NCI-H526 (cell line): Measurements from ENCODE around the gene ERN1.

Experiments
- DNase-seq, 2 experiments: peaks; one replicate each; lab custom pipeline; 2025; lab: John Stamatoyannopoulos, UW

The ERN1 gene

DNA sequence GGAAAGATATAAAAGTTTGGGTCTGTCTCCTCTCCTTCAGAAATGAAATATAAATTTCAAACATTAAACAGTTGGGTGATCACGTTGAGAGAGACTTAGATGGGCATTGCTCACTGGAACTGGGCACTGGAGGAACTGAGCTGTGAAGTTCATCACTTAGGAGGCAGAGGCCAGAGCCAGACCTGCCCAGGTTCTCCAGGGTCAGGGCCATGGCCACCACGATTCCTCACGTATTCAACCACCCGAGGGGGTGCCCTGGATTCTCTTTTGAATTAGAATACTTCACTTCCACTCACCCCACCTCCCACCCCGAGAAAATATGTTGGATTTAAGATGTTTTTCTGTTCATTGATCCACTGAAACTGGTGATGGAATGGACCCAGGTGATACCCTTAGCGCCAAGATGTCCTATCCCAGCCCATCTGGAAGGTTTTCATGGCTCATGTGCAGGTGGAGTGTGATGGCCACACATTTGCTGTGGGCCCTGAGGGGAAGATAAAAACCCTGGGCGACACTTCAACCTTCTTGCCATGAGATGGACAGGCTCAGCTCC lies 125.7 kb downstream of the ERN1 start:
- DNase-seq = no peak

- DNase-seq = no peak
Measured at GRCh38 chr17:64003526-64004121, 126.3 kb downstream of the ERN1 start.

- no peak for DNase-seq
Measured at GRCh38 chr17:64002658-64003525, 127.1 kb downstream of the ERN1 start.

- DNase-seq = no peak
Measured at GRCh38 chr17:64001763-64002529, 128.0 kb downstream of the ERN1 start.

- DNase-seq = no peak
Measured at GRCh38 chr17:64001091-64001579, 128.8 kb downstream of the ERN1 start.

GRCh38 chr17:63999680-64000531 lies 130.0 kb downstream of the ERN1 start:
- DNase-seq = no peak

DNA sequence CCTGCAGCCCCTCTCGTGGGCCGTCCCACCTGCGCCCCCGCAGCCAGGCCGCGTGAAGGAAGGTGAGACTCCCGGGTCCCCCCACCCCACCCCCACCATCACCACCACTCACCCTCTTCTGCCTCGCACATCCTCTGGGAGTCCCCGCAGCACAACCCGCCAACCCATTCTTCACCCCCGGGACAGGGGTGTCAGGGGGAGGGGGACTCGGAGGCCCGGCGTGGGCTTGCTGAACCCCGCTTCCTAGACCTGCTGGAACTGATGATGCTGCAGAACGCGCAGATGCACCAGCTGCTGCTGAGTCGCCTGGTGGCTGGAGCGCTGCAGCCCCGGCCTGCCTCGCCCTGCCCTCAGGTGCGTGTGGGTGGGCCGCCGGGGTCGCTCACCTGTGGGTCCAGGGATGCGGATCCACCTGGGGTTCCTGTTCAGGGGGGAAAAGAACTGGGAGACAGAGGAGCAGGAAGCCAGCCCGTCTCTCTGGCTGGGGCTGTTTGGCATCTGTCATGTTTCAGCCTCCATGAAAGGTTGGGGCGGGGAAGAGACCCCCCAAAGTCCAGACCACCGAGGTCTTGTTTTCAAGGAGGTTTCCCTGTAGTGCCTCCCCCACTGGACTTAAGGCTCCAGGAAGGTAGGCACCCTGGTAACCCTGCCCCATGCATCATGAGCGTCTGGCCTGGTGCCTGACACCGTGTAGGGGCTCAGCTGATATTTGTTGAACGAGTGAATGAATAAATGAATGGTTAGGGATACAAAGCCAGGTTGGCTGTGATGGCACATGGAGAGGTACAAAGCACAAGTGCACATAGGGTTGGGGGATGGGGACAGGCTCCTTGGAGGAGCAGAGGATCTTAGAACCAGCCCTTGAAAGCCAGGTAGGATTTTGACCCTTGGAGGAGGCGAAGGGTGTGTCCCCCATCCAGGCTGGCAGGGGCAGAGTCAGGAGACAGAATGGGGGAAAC lies 130.9 kb downstream of the ERN1 start:
- DNase-seq = no peak

- peak; percentile 13 to 86 for DNase-seq
Measured at GRCh38 chr17:63998050-63998720, 131.8 kb downstream of the ERN1 start, which contains the start of gene PRR29. Gene PRR29 (plus strand): TSS chr17:63998351. CDS start chr17:63998365, 14 bp downstream.

DNA sequence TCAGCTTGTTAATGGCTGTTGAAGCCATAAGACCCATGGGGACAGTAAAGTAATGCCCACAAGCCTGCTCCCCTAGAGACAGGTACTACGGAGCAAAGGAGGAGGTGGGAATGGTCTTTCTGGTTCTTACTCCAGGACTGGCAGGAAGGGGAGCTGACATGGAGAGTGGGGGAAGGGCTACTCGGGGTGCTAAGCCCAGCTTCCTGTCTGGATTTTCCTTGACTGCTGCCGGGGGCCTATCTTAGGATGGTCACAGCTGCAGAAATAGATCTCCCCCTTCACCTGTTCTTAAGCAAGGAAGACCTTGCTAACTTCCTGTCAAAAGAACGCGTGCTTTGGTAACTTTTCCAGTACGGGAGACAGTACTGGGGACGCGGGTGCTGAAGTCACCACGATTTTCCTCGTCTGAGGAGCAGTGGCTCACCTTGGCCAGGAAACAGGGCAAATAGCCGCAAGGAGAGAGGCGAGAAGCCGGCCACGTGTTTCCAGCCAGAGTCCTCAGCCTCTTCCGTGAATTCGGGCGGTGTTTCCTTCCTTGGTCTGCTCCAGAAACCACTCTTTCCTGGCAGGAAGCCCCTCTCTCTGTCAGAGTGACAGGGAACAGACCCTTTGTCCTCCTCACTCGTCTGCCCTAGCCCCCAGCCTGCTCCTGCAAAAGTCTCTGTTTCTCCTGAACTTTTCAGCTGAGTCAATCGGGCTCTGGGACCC lies 132.4 kb downstream of the ERN1 start:
- DNase-seq = no peak

DNA sequence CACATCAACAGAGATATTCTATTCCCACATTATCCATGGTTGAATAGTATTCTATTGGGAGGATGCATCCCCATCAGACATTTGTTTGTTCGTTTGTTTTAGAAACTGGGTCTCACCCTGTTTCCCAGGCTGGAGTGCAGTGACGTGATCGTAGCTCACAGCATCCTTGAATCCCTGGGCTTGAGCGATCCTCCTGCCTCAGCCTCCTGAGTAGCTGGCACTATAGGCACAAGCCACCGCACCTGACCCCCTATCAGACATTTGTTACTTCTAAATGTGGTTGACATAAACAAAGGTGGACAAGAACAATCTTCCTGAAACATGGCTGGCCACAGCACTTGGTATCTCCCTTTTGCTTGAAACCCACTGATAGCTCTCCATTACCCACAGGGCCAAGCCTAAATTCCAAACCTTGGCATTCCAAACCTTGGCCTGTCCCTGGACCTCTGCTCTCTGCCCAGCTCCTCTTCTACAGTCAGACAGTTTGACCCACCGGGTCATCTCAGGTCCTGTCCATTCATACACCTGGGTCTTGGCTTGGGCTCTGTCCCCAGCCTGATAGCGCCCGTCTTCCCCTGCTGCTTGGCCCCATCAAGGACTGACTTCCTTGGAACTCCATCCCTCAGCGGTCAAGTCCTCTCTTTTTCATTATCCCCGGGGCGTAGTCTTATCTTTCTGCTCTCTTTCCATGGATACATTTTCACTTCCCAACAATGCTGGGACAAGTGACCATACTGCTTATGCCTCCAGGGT lies 133.3 kb downstream of the ERN1 start:
- no peak for DNase-seq

- no peak for DNase-seq
Measured at GRCh38 chr17:63995626-63996025, 134.3 kb downstream of the ERN1 start.

- no peak for DNase-seq
Measured at GRCh38 chr17:63993368-63993985, 136.5 kb downstream of the ERN1 start.

- DNase-seq = no peak
Measured at GRCh38 chr17:63991611-63992010, 138.3 kb downstream of the ERN1 start.

- no peak for DNase-seq
Measured at GRCh38 chr17:63989622-63990345, 140.2 kb downstream of the ERN1 start.
